D721Med (cell line): ENCODE measurements around the gene SRGAP3.

Source experiments
- DNase-seq: peaks from one replicate; pipeline ENCODE4 v3.0.0; 2011; ENCODE audit warnings: low spot score; ENCODE audit not compliant: insufficient read length
- FAIRE-seq: peaks from 2 replicates; lab custom pipeline; 2011; peaks lifted over from hg19 to GRCh38; lab: Jason Lieb, UNC
- TF ChIP-seq, protein P1 (sequence below): IDR thresholded peaks from 2 replicates; pipeline ENCODE4 v1.5.1; 2012; ENCODE audit warnings: mild to moderate bottlenecking, control low read depth; ENCODE audit not compliant: insufficient read depth; ENCODE audit errors: missing control alignments

The SRGAP3 gene

GRCh38 chr3:9019259-9019961 lies 230.0 kb downstream of the SRGAP3 start:
- TF ChIP-seq, protein P1, sequence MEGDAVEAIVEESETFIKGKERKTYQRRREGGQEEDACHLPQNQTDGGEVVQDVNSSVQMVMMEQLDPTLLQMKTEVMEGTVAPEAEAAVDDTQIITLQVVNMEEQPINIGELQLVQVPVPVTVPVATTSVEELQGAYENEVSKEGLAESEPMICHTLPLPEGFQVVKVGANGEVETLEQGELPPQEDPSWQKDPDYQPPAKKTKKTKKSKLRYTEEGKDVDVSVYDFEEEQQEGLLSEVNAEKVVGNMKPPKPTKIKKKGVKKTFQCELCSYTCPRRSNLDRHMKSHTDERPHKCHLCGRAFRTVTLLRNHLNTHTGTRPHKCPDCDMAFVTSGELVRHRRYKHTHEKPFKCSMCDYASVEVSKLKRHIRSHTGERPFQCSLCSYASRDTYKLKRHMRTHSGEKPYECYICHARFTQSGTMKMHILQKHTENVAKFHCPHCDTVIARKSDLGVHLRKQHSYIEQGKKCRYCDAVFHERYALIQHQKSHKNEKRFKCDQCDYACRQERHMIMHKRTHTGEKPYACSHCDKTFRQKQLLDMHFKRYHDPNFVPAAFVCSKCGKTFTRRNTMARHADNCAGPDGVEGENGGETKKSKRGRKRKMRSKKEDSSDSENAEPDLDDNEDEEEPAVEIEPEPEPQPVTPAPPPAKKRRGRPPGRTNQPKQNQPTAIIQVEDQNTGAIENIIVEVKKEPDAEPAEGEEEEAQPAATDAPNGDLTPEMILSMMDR = no peak
- DNase-seq (no peak), FAIRE-seq (no peak)

DNA sequence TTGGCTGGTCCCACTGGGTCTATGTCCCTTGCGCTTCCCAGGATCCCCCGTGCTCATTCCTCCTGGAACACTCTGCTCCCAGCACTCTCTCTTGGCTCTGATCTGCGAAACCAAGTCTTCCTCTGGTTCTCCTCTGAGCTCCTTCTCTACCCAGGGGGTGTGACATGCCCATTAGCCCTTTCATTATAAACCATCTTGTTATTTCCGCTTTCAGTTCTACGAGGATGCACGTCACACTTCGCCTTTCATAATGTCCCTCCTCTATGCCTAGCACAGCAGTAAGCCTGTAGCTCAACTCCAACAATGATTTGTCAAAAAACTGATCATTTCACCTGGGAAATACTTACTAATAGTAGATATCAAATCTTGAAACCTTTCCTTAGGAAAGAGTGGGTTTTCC lies 234.2 kb downstream of the SRGAP3 start:
- TF ChIP-seq, protein P1 = no peak
- FAIRE-seq (no peak), DNase-seq (no peak)

GRCh38 chr3:9013782-9014563 lies 235.5 kb downstream of the SRGAP3 start:
- TF ChIP-seq, protein P1 = no peak
- DNase-seq = no peak
- FAIRE-seq = no peak

DNA sequence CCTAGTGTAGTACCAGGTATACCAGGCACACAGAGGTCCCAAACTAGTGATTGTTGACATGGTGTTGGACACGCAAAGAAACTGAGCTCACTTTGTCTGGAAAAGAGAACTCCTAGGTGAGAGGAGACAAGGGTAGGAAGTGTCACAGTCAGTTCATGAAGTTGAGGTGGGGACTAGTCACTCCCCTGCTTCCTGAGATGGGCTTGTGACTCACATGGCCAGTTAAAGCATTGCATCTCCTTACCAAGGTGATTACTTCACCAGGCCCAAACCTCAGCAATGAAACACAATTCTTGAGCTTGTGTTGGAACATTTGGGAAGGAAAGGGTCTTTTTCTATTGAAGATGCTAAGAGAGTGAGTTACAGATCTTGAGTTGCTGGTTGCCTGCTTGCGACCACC lies 236.9 kb downstream of the SRGAP3 start:
- TF ChIP-seq, protein P1 = no peak
- FAIRE-seq (no peak), DNase-seq (no peak)

DNA sequence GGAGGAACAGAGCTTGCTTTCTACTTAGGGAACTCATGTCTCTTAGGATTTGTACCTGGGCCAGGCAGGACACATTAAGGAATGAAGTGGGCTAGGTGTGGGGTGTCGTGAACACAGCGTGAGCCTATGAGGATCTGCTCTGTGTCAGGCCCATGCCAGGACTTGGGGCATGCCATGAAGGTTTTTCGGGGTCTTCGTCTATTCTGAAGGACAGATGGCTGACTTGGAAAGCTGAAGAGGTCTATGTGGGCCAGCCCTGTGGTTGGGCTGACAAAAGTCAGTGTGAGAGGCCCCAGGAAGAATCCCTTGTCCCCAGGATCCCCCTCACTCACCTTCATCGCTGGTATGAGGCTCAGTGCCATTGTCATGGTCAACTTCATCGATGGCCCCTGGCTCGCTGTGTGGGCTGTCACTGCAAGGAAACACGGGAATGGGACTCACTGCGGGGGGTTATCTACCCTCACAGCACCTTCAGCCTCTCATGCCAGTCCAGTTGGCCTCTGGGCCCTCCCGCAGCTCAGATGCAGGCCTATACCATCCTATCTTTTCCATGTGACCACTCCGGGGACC lies 239.4 kb downstream of the SRGAP3 start:
- DNase-seq = no peak
- no peak for FAIRE-seq
- TF ChIP-seq, protein P1 = no peak

- DNase-seq = no peak
- TF ChIP-seq, protein P1 = no peak
Measured at GRCh38 chr3:9008550-9009255, 240.7 kb downstream of the SRGAP3 start.

More at GRCh38 chr3:9008550-9009255, 240.7 kb downstream of the SRGAP3 start:
- FAIRE-seq = no peak
